Measurements from ENCODE around the gene DLK2.

DNA sequence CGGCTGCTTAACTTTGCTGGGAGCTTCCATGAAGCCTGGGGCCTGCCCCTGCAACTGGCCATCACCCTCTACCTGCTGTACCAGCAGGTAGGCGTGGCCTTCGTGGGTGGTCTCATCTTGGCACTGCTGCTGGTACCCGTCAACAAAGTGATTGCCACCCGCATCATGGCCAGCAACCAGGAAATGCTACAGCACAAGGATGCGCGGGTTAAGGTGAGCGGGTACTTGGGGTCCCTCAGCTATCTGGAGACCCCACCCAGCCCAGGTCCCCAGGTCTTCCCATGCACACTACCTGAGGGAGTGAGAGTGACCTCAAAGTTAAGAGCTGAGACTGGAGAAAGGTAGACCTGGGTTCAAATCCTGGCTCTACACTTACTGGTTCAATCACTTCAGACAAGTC is 22.2 kb downstream of the DLK2 start:
- TF ChIP-seq, protein P1, sequence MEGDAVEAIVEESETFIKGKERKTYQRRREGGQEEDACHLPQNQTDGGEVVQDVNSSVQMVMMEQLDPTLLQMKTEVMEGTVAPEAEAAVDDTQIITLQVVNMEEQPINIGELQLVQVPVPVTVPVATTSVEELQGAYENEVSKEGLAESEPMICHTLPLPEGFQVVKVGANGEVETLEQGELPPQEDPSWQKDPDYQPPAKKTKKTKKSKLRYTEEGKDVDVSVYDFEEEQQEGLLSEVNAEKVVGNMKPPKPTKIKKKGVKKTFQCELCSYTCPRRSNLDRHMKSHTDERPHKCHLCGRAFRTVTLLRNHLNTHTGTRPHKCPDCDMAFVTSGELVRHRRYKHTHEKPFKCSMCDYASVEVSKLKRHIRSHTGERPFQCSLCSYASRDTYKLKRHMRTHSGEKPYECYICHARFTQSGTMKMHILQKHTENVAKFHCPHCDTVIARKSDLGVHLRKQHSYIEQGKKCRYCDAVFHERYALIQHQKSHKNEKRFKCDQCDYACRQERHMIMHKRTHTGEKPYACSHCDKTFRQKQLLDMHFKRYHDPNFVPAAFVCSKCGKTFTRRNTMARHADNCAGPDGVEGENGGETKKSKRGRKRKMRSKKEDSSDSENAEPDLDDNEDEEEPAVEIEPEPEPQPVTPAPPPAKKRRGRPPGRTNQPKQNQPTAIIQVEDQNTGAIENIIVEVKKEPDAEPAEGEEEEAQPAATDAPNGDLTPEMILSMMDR (IDR thresholded peaks at IDR 0.05) = no peak
- TF ChIP-seq EZH2phosphoT487 (IDR thresholded peaks at IDR 0.05) (no peak), EZH2 (IDR thresholded peaks at IDR 0.05) (no peak)
